Retinal pigment epithelial cell (primary cell): ENCODE results near the gene CPE.
"Not testable (repeated sequence)": the region's sequence is repeated elsewhere in the genome, so short reads cannot be mapped to it uniquely, and the experiment has no call there.

Experiments
- DNase-seq: peaks from one replicate; pipeline ENCODE4 v3.0.0-alpha.2; 2010; ENCODE audit warnings: low read depth
- H3K4me3 ChIP-seq: 2 replicates; pipeline ENCODE4 v1.5.1; 2011; ENCODE audit warnings: mild to moderate bottlenecking, low read length, control low read depth, moderate library complexity
- CTCF ChIP-seq: conservative IDR thresholded peaks from 2 replicates; pipeline ENCODE4 v1.5.1; 2011; ENCODE audit warnings: low read depth, low read length, control low read depth, inconsistent platforms

Gene CPE

GRCh38 chr4:165439344-165439743, 60.5 kb downstream of the CPE start:
- no peak overlapping the region for H3K4me3 ChIP-seq
- no peak for DNase-seq
- no peak for TF ChIP-seq CTCF

GRCh38 chr4:165439981-165440380, 61.2 kb downstream of the CPE start:
- DNase-seq, result no peak
- no peak overlapping the region for H3K4me3 ChIP-seq
- no peak for TF ChIP-seq CTCF

- peak; percentile 77 for DNase-seq
- TF ChIP-seq CTCF, result no peak
- H3K4me3 ChIP-seq, result no peak overlapping the region
These were observed 61.8 kb downstream of the CPE start for GRCh38 chr4:165440415-165441158.

GRCh38 chr4:165443276-165443675, 64.5 kb downstream of the CPE start:
- no peak for TF ChIP-seq CTCF
- no peak overlapping the region for H3K4me3 ChIP-seq
- no peak for DNase-seq

- TF ChIP-seq CTCF, result no peak
- DNase-seq, result no peak
- no peak overlapping the region for H3K4me3 ChIP-seq
These were observed 69.9 kb downstream of the CPE start for GRCh38 chr4:165448700-165449099.

- no peak for TF ChIP-seq CTCF
- DNase-seq, result no peak
- no peak overlapping the region for H3K4me3 ChIP-seq
These were observed 70.5 kb downstream of the CPE start for GRCh38 chr4:165449333-165449732.

- TF ChIP-seq CTCF, result no peak
- H3K4me3 ChIP-seq, result no peak overlapping the region
- no peak for DNase-seq
These were observed 72.1 kb downstream of the CPE start for GRCh38 chr4:165450871-165451270.

GRCh38 chr4:165453140-165453539, 74.3 kb downstream of the CPE start:
- DNase-seq, H3K4me3 ChIP-seq: not testable (repeated sequence)
